GM12874 (cell line): ENCODE data around the gene FAM131A.
A peak's percentile ranks its signal among the peaks of the same experiment; 100 is the strongest.

Experiments
- TF ChIP-seq, protein P1 (sequence below): IDR thresholded peaks from 2 replicates; pipeline ENCODE4 v1.5.1; 2011; ENCODE audit warnings: low read depth, mild to moderate bottlenecking, control low read depth, low read length, moderate library complexity; ENCODE audit not compliant: insufficient read depth

Gene FAM131A

DNA sequence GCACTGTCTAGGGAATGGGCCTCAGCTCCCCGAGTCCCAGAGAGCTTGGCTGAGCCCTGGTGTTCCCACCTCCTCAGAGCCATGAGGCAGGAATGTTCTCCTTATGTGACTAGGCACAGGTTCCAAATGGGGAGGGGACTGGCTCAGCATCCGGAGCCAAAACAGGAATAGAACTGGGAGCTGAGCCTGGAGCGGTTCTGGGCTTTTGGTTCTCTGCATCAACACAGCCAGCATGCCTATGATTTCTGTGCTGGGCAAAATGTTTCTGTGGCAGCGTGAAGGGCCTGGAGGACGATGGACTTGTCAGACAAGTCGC, at the start of gene FAM131A:
FAM131A (plus strand) TSS at position 202 of the 316 bp plus-strand sequence; CDS start at position 233, 31 bp downstream.
- TF ChIP-seq, protein P1, sequence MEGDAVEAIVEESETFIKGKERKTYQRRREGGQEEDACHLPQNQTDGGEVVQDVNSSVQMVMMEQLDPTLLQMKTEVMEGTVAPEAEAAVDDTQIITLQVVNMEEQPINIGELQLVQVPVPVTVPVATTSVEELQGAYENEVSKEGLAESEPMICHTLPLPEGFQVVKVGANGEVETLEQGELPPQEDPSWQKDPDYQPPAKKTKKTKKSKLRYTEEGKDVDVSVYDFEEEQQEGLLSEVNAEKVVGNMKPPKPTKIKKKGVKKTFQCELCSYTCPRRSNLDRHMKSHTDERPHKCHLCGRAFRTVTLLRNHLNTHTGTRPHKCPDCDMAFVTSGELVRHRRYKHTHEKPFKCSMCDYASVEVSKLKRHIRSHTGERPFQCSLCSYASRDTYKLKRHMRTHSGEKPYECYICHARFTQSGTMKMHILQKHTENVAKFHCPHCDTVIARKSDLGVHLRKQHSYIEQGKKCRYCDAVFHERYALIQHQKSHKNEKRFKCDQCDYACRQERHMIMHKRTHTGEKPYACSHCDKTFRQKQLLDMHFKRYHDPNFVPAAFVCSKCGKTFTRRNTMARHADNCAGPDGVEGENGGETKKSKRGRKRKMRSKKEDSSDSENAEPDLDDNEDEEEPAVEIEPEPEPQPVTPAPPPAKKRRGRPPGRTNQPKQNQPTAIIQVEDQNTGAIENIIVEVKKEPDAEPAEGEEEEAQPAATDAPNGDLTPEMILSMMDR, result no peak

DNA sequence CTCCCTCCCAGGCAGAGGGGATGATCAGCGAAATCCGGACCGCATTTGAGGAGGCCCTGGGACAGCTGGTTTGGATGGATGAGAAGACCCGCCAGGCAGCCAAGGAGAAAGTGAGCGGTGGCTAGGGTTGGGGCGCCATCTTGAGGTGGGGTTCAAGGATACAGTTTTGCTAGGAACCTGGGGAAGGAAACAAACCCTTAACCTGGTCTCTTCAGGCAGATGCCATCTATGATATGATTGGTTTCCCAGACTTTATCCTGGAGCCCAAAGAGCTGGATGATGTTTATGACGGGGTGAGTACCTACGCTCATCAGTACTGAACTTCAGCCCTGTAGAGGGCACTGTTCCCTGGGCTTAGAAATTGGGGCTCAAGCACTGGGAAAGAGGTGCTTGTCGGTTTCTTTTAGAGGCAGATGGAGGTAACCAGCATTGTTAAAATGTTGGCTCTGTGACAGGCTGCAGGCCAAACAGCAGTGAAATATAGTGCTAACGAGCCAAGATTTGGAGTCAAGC, 47.9 kb upstream of the FAM131A start:
- TF ChIP-seq, protein P1, result peak; percentile 72

GRCh38 chr3:184290331-184290730, 47.1 kb upstream of the FAM131A start:
- TF ChIP-seq, protein P1, result no peak

GRCh38 chr3:184291044-184291737, 46.2 kb upstream of the FAM131A start:
- TF ChIP-seq, protein P1, result no peak

GRCh38 chr3:184291738-184292445, 45.5 kb upstream of the FAM131A start:
- TF ChIP-seq, protein P1, result no peak

DNA sequence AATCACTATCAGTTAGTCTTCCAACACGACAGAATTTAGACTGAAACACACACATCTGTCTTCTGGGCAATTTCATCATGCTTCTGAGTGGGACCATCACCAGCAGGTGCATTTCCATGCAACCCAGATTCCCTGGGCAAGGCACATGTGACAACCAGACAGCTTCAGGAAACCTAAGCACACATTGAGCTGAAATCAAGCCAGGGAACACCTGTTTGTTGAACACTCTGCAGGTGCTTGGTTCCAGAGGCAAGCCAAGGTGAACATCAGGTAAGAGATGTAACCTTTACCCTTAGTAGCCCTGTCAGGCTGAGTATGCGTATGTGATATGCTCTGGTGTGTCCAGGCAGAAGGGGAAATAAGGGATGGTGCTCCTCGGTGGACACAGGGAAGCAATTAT, 41.6 kb upstream of the FAM131A start:
- TF ChIP-seq, protein P1, result no peak

DNA sequence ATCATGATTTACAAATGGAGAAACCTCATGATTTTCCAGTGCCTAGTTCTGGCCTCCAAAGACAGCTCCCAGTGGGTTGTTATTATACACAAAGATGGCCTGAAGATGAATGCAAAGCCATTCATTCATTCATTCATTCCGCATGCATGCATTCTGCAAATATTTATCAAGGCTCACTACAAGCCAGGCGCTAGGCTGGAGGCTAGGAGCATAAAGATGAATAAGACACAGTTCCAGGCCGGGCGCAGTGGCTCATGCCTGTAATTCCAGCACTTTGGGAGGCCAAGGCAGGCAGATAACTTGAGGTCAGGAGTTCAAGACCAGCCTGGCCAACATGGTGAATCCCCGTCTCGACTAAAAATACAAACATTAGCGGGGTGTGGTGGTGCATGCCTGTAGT, 40.8 kb upstream of the FAM131A start:
- TF ChIP-seq, protein P1, result no peak
